Activated gamma-delta T cell treated with Interleukin-2 at 50 U/mL for 16 hours (primary cell): ENCODE measurements around the gene CHCHD3.
"Not testable (repeated sequence)": the region's sequence is repeated elsewhere in the genome, so short reads cannot be mapped to it uniquely, and the experiment has no call there.

Experiments used
- DNase-seq: peaks from one replicate; pipeline ENCODE4 v3.0.0-alpha.2; 2020

The CHCHD3 gene

GRCh38 chr7:132897093-132897687 lies 184.7 kb downstream of the CHCHD3 start:
- DNase-seq = no peak

- no peak for DNase-seq
These were observed 186.7 kb downstream of the CHCHD3 start for GRCh38 chr7:132895231-132895630.

- DNase-seq = no peak
These were observed 188.3 kb downstream of the CHCHD3 start for GRCh38 chr7:132893560-132893959.

GRCh38 chr7:132892744-132893143 lies 189.1 kb downstream of the CHCHD3 start:
- DNase-seq = not testable (repeated sequence)

- no peak for DNase-seq
These were observed 190.3 kb downstream of the CHCHD3 start for GRCh38 chr7:132891554-132891953.

- peak; percentile 5 for DNase-seq
These were observed 199.0 kb downstream of the CHCHD3 start for GRCh38 chr7:132882714-132883428.

- DNase-seq = no peak
These were observed 200.6 kb downstream of the CHCHD3 start for GRCh38 chr7:132881317-132881716.

- no peak for DNase-seq
These were observed 202.3 kb downstream of the CHCHD3 start for GRCh38 chr7:132879579-132879978.

- no peak for DNase-seq
These were observed 203.5 kb downstream of the CHCHD3 start for GRCh38 chr7:132878204-132878919.

GRCh38 chr7:132877573-132877972 lies 204.3 kb downstream of the CHCHD3 start:
- no peak for DNase-seq

GRCh38 chr7:132876576-132876975 lies 205.3 kb downstream of the CHCHD3 start:
- no peak for DNase-seq

GRCh38 chr7:132872034-132872433 lies 209.9 kb downstream of the CHCHD3 start:
- no peak for DNase-seq

- no peak for DNase-seq
These were observed 210.5 kb downstream of the CHCHD3 start for GRCh38 chr7:132871419-132871818.

- DNase-seq = no peak
These were observed 212.6 kb downstream of the CHCHD3 start for GRCh38 chr7:132869166-132869861.

- DNase-seq = no peak
These were observed 215.3 kb downstream of the CHCHD3 start for GRCh38 chr7:132866551-132866950.

GRCh38 chr7:132866144-132866531 lies 215.8 kb downstream of the CHCHD3 start:
- DNase-seq = no peak

- DNase-seq = no peak
These were observed 216.3 kb downstream of the CHCHD3 start for GRCh38 chr7:132865366-132866143.

- no peak for DNase-seq
These were observed 219.8 kb downstream of the CHCHD3 start for GRCh38 chr7:132861940-132862554.

GRCh38 chr7:132861424-132861823 lies 220.5 kb downstream of the CHCHD3 start:
- no peak for DNase-seq

- no peak for DNase-seq
These were observed 222.7 kb downstream of the CHCHD3 start for GRCh38 chr7:132859199-132859598.

- DNase-seq = no peak
These were observed 223.1 kb downstream of the CHCHD3 start for GRCh38 chr7:132858760-132859159.

- DNase-seq = no peak
These were observed 223.6 kb downstream of the CHCHD3 start for GRCh38 chr7:132858251-132858650.
